GM12891 (cell line): ENCODE data around the gene TGFBR2.

Experiments used
- PAX5 ChIP-seq: IDR thresholded peaks from 2 replicates; pipeline ENCODE4 v1.6.1; 2011; ENCODE audit warnings: low read length, moderate library complexity, mild to moderate bottlenecking; ENCODE audit not compliant: insufficient read depth, severe bottlenecking
- POLR2A ChIP-seq: IDR thresholded peaks from 2 replicates; pipeline ENCODE4 v1.6.1; 2011; ENCODE audit warnings: low read depth, low read length, control low read depth
- POLR2AphosphoS5 ChIP-seq: IDR thresholded peaks from 2 replicates; pipeline ENCODE4 v1.6.1; 2011; ENCODE audit warnings: low read depth, low read length, control low read depth

- TF ChIP-seq POLR2A (no peak), POLR2AphosphoS5 (no peak), PAX5 (no peak)
Observed at GRCh38 chr3:30614943-30615342, 8.5 kb downstream of the TGFBR2 start.
